Measurements from ENCODE around the gene KCNQ1.

The KCNQ1 gene

GRCh38 chr11:2577031-2577990 is 132.5 kb downstream of the KCNQ1 start:
- TF ChIP-seq, protein P1, sequence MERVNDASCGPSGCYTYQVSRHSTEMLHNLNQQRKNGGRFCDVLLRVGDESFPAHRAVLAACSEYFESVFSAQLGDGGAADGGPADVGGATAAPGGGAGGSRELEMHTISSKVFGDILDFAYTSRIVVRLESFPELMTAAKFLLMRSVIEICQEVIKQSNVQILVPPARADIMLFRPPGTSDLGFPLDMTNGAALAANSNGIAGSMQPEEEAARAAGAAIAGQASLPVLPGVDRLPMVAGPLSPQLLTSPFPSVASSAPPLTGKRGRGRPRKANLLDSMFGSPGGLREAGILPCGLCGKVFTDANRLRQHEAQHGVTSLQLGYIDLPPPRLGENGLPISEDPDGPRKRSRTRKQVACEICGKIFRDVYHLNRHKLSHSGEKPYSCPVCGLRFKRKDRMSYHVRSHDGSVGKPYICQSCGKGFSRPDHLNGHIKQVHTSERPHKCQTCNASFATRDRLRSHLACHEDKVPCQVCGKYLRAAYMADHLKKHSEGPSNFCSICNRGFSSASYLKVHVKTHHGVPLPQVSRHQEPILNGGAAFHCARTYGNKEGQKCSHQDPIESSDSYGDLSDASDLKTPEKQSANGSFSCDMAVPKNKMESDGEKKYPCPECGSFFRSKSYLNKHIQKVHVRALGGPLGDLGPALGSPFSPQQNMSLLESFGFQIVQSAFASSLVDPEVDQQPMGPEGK (CRISPR knock-in tag; IDR thresholded peaks at IDR 0.05; ENCODE audit: borderline replicate concordance): no peak
- no peak for TF ChIP-seq ZNF70 (CRISPR knock-in tag; IDR thresholded peaks at IDR 0.05)
- no peak for TF ChIP-seq ESRRG (CRISPR knock-in tag; IDR thresholded peaks at IDR 0.05)
- no peak for TF ChIP-seq ISL1 (CRISPR knock-in tag; IDR thresholded peaks at IDR 0.05)
- TF ChIP-seq SNAI2 (CRISPR knock-in tag; IDR thresholded peaks at IDR 0.05): no peak
- TF ChIP-seq TOX (CRISPR knock-in tag; IDR thresholded peaks at IDR 0.05; ENCODE audit: borderline replicate concordance): no peak
- TF ChIP-seq ARNTL (CRISPR knock-in tag; IDR thresholded peaks at IDR 0.05; ENCODE audit: borderline replicate concordance, low read depth): no peak
- no peak for TF ChIP-seq OSR1 (CRISPR knock-in tag; IDR thresholded peaks at IDR 0.05)
- no peak for TF ChIP-seq CSDC2 (CRISPR knock-in tag; IDR thresholded peaks at IDR 0.05)
- TF ChIP-seq ZFP30 (CRISPR knock-in tag; IDR thresholded peaks at IDR 0.05): no peak
- no peak for TF ChIP-seq ZNF565 (CRISPR knock-in tag; conservative IDR thresholded peaks at IDR 0.05; ENCODE audit: low read depth)
- TF ChIP-seq, protein P2, sequence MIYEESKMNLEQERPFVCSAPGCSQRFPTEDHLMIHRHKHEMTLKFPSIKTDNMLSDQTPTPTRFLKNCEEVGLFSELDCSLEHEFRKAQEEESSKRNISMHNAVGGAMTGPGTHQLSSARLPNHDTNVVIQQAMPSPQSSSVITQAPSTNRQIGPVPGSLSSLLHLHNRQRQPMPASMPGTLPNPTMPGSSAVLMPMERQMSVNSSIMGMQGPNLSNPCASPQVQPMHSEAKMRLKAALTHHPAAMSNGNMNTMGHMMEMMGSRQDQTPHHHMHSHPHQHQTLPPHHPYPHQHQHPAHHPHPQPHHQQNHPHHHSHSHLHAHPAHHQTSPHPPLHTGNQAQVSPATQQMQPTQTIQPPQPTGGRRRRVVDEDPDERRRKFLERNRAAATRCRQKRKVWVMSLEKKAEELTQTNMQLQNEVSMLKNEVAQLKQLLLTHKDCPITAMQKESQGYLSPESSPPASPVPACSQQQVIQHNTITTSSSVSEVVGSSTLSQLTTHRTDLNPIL (CRISPR knock-in tag; IDR thresholded peaks at IDR 0.05; ENCODE audit: low read depth): no peak
- TF ChIP-seq CSRNP3 (CRISPR knock-in tag; IDR thresholded peaks at IDR 0.05): no peak
- TF ChIP-seq, protein P3, sequence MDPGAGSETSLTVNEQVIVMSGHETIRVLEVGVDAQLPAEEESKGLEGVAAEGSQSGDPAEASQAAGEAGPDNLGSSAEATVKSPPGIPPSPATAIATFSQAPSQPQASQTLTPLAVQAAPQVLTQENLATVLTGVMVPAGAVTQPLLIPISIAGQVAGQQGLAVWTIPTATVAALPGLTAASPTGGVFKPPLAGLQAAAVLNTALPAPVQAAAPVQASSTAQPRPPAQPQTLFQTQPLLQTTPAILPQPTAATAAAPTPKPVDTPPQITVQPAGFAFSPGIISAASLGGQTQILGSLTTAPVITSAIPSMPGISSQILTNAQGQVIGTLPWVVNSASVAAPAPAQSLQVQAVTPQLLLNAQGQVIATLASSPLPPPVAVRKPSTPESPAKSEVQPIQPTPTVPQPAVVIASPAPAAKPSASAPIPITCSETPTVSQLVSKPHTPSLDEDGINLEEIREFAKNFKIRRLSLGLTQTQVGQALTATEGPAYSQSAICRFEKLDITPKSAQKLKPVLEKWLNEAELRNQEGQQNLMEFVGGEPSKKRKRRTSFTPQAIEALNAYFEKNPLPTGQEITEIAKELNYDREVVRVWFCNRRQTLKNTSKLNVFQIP (CRISPR knock-in tag; IDR thresholded peaks at IDR 0.05; ENCODE audit: borderline replicate concordance, low read depth): no peak
- TF ChIP-seq ZFP3 (CRISPR knock-in tag; IDR thresholded peaks at IDR 0.05): no peak
- TF ChIP-seq, protein P4, sequence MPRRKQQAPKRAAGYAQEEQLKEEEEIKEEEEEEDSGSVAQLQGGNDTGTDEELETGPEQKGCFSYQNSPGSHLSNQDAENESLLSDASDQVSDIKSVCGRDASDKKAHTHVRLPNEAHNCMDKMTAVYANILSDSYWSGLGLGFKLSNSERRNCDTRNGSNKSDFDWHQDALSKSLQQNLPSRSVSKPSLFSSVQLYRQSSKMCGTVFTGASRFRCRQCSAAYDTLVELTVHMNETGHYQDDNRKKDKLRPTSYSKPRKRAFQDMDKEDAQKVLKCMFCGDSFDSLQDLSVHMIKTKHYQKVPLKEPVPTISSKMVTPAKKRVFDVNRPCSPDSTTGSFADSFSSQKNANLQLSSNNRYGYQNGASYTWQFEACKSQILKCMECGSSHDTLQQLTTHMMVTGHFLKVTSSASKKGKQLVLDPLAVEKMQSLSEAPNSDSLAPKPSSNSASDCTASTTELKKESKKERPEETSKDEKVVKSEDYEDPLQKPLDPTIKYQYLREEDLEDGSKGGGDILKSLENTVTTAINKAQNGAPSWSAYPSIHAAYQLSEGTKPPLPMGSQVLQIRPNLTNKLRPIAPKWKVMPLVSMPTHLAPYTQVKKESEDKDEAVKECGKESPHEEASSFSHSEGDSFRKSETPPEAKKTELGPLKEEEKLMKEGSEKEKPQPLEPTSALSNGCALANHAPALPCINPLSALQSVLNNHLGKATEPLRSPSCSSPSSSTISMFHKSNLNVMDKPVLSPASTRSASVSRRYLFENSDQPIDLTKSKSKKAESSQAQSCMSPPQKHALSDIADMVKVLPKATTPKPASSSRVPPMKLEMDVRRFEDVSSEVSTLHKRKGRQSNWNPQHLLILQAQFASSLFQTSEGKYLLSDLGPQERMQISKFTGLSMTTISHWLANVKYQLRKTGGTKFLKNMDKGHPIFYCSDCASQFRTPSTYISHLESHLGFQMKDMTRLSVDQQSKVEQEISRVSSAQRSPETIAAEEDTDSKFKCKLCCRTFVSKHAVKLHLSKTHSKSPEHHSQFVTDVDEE (CRISPR knock-in tag; IDR thresholded peaks at IDR 0.05): no peak
- TF ChIP-seq ZC3H10 (CRISPR knock-in tag; IDR thresholded peaks at IDR 0.05): no peak
- TF ChIP-seq RARB (CRISPR knock-in tag; IDR thresholded peaks at IDR 0.05): no peak
- no peak for TF ChIP-seq BACH2 (CRISPR knock-in tag; IDR thresholded peaks at IDR 0.05; ENCODE audit: borderline replicate concordance)
- ATAC-seq: no peak

DNA sequence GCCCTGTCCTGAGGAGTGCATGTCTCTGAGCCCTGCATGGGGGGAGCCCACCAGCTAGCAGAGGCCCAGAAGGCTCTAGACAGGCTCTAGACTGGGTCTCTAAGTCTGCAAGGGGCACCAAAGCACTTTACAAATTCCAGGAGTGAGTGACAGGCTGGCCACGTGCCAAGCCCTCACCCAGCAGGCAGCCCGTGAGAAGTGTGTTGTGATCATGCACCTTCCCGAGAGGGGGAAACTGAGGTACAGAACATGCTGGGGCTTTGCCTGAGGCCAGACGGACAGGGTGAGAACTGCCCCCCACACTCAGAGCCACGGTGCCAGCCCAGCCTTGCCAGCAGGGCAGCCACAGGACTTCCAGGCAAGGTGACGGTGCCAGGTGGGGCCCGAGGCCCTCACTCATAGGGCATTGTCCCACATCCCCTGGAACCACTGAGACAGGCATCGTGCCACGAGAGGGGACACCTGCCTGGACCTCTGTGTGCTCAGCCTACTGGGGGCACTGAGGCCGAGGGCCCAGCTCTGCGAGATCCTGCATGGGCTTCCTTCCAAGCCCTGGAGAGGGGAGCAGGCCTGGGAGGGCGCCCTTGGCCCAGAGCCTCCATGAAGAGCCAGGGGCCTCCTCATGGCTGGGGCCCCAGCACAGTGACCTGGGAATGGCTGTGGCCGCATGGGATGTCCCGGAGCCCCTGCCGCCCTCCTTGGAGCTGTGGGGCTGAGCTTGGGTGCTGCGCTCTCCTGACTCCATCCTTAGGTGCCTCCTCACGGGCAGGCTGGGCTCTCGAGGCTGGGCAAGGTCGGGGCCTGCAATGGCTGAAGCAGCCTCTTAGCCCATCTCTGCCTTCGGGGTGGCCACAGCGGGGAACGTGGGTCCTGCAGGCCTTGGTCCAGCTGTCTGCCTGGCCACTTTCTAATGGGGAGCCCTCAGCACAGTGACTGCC is 133.5 kb downstream of the KCNQ1 start:
- TF ChIP-seq ZC3H10 (CRISPR knock-in tag; IDR thresholded peaks at IDR 0.05) (no peak), ZNF8 (CRISPR knock-in tag; IDR thresholded peaks at IDR 0.05) (no peak), CSRNP3 (CRISPR knock-in tag; IDR thresholded peaks at IDR 0.05) (no peak), SNAI2 (CRISPR knock-in tag; IDR thresholded peaks at IDR 0.05) (no peak), ZNF565 (CRISPR knock-in tag; conservative IDR thresholded peaks at IDR 0.05; ENCODE audit: low read depth) (no peak), ARNTL (CRISPR knock-in tag; IDR thresholded peaks at IDR 0.05; ENCODE audit: borderline replicate concordance, low read depth) (no peak)
- TF ChIP-seq, protein P1 (CRISPR knock-in tag; IDR thresholded peaks at IDR 0.05; ENCODE audit: borderline replicate concordance): no peak
- no peak for ATAC-seq

Data from SK-N-SH treated with all-trans-retinoic acid at 6 μM for 48 hours (cell line).